ENCODE measurements around the gene STK24.

The STK24 gene

GRCh38 chr13:98403076-98403475 lies 173.8 kb downstream of the STK24 start:
- Histone ChIP-seq H3K36me3 (peaks cover 31% of the 10 kb centered on the region), H3K27ac (no peak overlapping the region), H3K4me3 (ENCODE audit: low read depth, low read length) (no peak overlapping the region), H3K27me3 (ENCODE audit: insufficient read depth, low read depth, severe bottlenecking) (no peaks in the 10 kb centered on the region), H3K9me3 (ENCODE audit: severe bottlenecking) (no peaks in the 10 kb centered on the region)
- no peak for TF ChIP-seq CTCF (IDR thresholded peaks at IDR 0.05; ENCODE audit: low read depth, low read length)
- no peak for DNase-seq

- no peak for DNase-seq
- H3K4me3 ChIP-seq (ENCODE audit: low read depth, low read length): no peak overlapping the region
Measured at GRCh38 chr13:98401934-98402333, 175.0 kb downstream of the STK24 start.

GRCh38 chr13:98399756-98400155 lies 177.2 kb downstream of the STK24 start:
- no peak for DNase-seq
- no peak for TF ChIP-seq CTCF (IDR thresholded peaks at IDR 0.05; ENCODE audit: low read depth, low read length)
- Histone ChIP-seq H3K27ac (no peak overlapping the region), H3K9me3 (ENCODE audit: severe bottlenecking) (no peaks in the 10 kb centered on the region), H3K27me3 (ENCODE audit: insufficient read depth, low read depth, severe bottlenecking) (no peaks in the 10 kb centered on the region), H3K36me3 (peaks cover 58% of the 10 kb centered on the region), H3K4me3 (ENCODE audit: low read depth, low read length) (no peak overlapping the region)

More at GRCh38 chr13:98401934-98402333, 175.0 kb downstream of the STK24 start:
- peaks cover 37% of the 10 kb centered on the region for H3K36me3 ChIP-seq
- no peaks in the 10 kb centered on the region for H3K9me3 ChIP-seq (ENCODE audit: severe bottlenecking)
- TF ChIP-seq CTCF (IDR thresholded peaks at IDR 0.05; ENCODE audit: low read depth, low read length): no peak
- no peaks in the 10 kb centered on the region for H3K27me3 ChIP-seq (ENCODE audit: insufficient read depth, low read depth, severe bottlenecking)
- no peak overlapping the region for H3K27ac ChIP-seq

GRCh38 chr13:98398581-98398980 lies 178.3 kb downstream of the STK24 start:
- Histone ChIP-seq H3K27me3 (ENCODE audit: insufficient read depth, low read depth, severe bottlenecking) (no peaks in the 10 kb centered on the region), H3K27ac (no peak overlapping the region), H3K4me3 (ENCODE audit: low read depth, low read length) (no peak overlapping the region), H3K36me3 (peaks cover 64% of the 10 kb centered on the region), H3K9me3 (ENCODE audit: severe bottlenecking) (no peaks in the 10 kb centered on the region)
- DNase-seq: no peak
- no peak for TF ChIP-seq CTCF (IDR thresholded peaks at IDR 0.05; ENCODE audit: low read depth, low read length)

GRCh38 chr13:98397861-98398260 lies 179.0 kb downstream of the STK24 start:
- Histone ChIP-seq H3K27ac (no peak overlapping the region), H3K36me3 (peaks cover 67% of the 10 kb centered on the region), H3K9me3 (ENCODE audit: severe bottlenecking) (no peaks in the 10 kb centered on the region), H3K27me3 (ENCODE audit: insufficient read depth, low read depth, severe bottlenecking) (no peaks in the 10 kb centered on the region), H3K4me3 (ENCODE audit: low read depth, low read length) (no peak overlapping the region)
- no peak for TF ChIP-seq CTCF (IDR thresholded peaks at IDR 0.05; ENCODE audit: low read depth, low read length)
- no peak for DNase-seq

- Histone ChIP-seq H3K36me3 (peaks cover 70% of the 10 kb centered on the region), H3K27ac (no peak overlapping the region), H3K9me3 (ENCODE audit: severe bottlenecking) (no peaks in the 10 kb centered on the region), H3K27me3 (ENCODE audit: insufficient read depth, low read depth, severe bottlenecking) (no peaks in the 10 kb centered on the region), H3K4me3 (ENCODE audit: low read depth, low read length) (no peak overlapping the region)
- peak; percentile 47; the same call in 1 of the 2 replicates for TF ChIP-seq CTCF (IDR thresholded peaks at IDR 0.05; ENCODE audit: low read depth, low read length)
- no peak for DNase-seq
Measured at GRCh38 chr13:98397221-98397620, 179.7 kb downstream of the STK24 start.
